Ramos (cell line): ENCODE data around the gene FLVCR1.

ENCODE experiments used
- in situ Hi-C: fragments of 300-500 bp; cut with MboI; formaldehyde crosslinking; loops from one replicate; pipeline ENCODE4 v1.14.3; 2022; ENCODE audit warnings: low sequenced_read_pairs; ENCODE audit not compliant: unreplicated experiment

FLVCR1 gene

GRCh38 chr1:212943393-212943710, 85.3 kb downstream of the FLVCR1 start:
- in situ Hi-C loops: no loop called here

GRCh38 chr1:212944229-212944901, 86.3 kb downstream of the FLVCR1 start:
- in situ Hi-C loops: no loop called here

- in situ Hi-C loops: no loop called here
Observed at GRCh38 chr1:212945056-212945455, 87.0 kb downstream of the FLVCR1 start.

- in situ Hi-C loops: no loop called here
Observed at GRCh38 chr1:212945463-212946160, 87.5 kb downstream of the FLVCR1 start.

GRCh38 chr1:212946872-212947271, 88.8 kb downstream of the FLVCR1 start:
- in situ Hi-C loops: no loop called here
